SU-DHL-6 (cell line): ENCODE measurements around the gene CRYBG3.

Experiments
- H2AFZ ChIP-seq: fragments of 200-600 bp; sonication (generic); 2 replicates; pipeline ENCODE4 v1.6.1; 2014; ENCODE audit warnings: low read depth, mild to moderate bottlenecking, moderate library complexity, mixed read lengths, antibody characterized with exemption, low read length; ENCODE audit not compliant: severe bottlenecking
- H3F3A ChIP-seq: fragments of 200-600 bp; shearing (Covaris generic); 2 replicates; pipeline ENCODE4 v1.6.0; 2016; ENCODE audit warnings: antibody characterized with exemption, mild to moderate bottlenecking; ENCODE audit not compliant: insufficient read depth
- H3K27ac ChIP-seq: fragments of 200-600 bp; sonication (generic); 2 replicates; pipeline ENCODE4 v1.5.1; 2016; ENCODE audit warnings: low read depth, mild to moderate bottlenecking, low read length, moderate library complexity, mixed read lengths
- H3K27me3 ChIP-seq: fragments of 200-600 bp; sonication (generic), shearing (Covaris generic); 2 replicates; pipeline ENCODE4 v1.6.0; 2014; ENCODE audit warnings: mild to moderate bottlenecking, low read length
- H3K36me3 ChIP-seq: fragments of 200-600 bp; sonication (generic); 2 replicates; pipeline ENCODE4 v1.6.1; 2014; ENCODE audit warnings: mild to moderate bottlenecking, low read length, mixed read lengths
- H3K4me2 ChIP-seq: fragments of 300-600, 200-600 bp; shearing (Covaris generic), sonication (generic); 2 replicates; pipeline ENCODE4 v1.6.0; 2014; ENCODE audit warnings: low read length, low read depth, mild to moderate bottlenecking; ENCODE audit not compliant: poor library complexity, severe bottlenecking
- H3K4me3 ChIP-seq: fragments of 200-600 bp; sonication (generic); 2 replicates; pipeline ENCODE4 v1.5.1; 2014; ENCODE audit warnings: antibody characterized with exemption, low read length, mild to moderate bottlenecking, mixed read lengths; ENCODE audit not compliant: insufficient read depth, poor library complexity, severe bottlenecking
- H3K79me2 ChIP-seq: fragments of 200-600 bp; sonication (generic); 2 replicates; pipeline ENCODE4 v1.6.1; 2014; ENCODE audit warnings: mild to moderate bottlenecking, low read length, moderate library complexity; ENCODE audit not compliant: insufficient read depth
- H3K9ac ChIP-seq: fragments of 200-600 bp; sonication (generic); 2 replicates; pipeline ENCODE4 v1.7.0; 2014; ENCODE audit warnings: mild to moderate bottlenecking, low read length
- H3K9me2 ChIP-seq: fragments of 200-600 bp; sonication (generic); replicated peaks from 2 replicates; pipeline ENCODE4 v1.6.1; 2014; ENCODE audit warnings: low read length; ENCODE audit not compliant: insufficient read depth
- H3K9me3 ChIP-seq: fragments of 200-600 bp; sonication (generic); 2 replicates; pipeline ENCODE4 v1.6.1; 2014; ENCODE audit warnings: low read length, mixed read lengths; ENCODE audit not compliant: insufficient read depth
- H4K20me1 ChIP-seq: fragments of 200-600 bp; sonication (generic); 2 replicates; pipeline ENCODE4 v1.6.1; 2014; ENCODE audit warnings: low read depth, mild to moderate bottlenecking, antibody characterized with exemption, low read length, moderate library complexity, mixed read lengths
- CTCF ChIP-seq: fragments of 200-600 bp; sonication (generic); IDR thresholded peaks from one replicate; pipeline ENCODE4 v1.5.1; 2017; ENCODE audit warnings: antibody characterized with exemption, mild to moderate bottlenecking, low read length, moderate library complexity; ENCODE audit not compliant: insufficient read depth, poor library complexity, severe bottlenecking
- EZH2phosphoT487 ChIP-seq: fragments of 200-600 bp; sonication (generic), shearing (Covaris generic); conservative IDR thresholded peaks from 2 replicates; pipeline ENCODE4 v1.6.1; 2018; ENCODE audit warnings: mild to moderate bottlenecking, antibody characterized with exemption, low read length, moderate library complexity, mixed read lengths

CRYBG3 gene

GRCh38 chr3:97872525-97873042 lies 50.8 kb downstream of the CRYBG3 start:
- Histone ChIP-seq H3F3A (no peaks in the 10 kb centered on the region), H3K9ac (no peak overlapping the region), H3K4me3 (no peak overlapping the region), H3K9me2 (no peaks in the 10 kb centered on the region), H4K20me1 (no peaks in the 10 kb centered on the region), H2AFZ (no peak overlapping the region), H3K36me3 (no peaks in the 10 kb centered on the region), H3K27ac (no peak overlapping the region), H3K79me2 (no peaks in the 10 kb centered on the region), H3K4me2 (no peak overlapping the region), H3K9me3 (no peaks in the 10 kb centered on the region), H3K27me3 (no peaks in the 10 kb centered on the region)
- TF ChIP-seq CTCF, result no peak
- TF ChIP-seq EZH2phosphoT487, result no peak

- Histone ChIP-seq H3K36me3 (no peaks in the 10 kb centered on the region), H3K9ac (no peak overlapping the region), H3K4me2 (no peak overlapping the region), H3K4me3 (no peak overlapping the region), H3K9me3 (no peaks in the 10 kb centered on the region), H3K9me2 (no peaks in the 10 kb centered on the region), H2AFZ (no peak overlapping the region), H3F3A (no peaks in the 10 kb centered on the region), H4K20me1 (no peaks in the 10 kb centered on the region), H3K79me2 (no peaks in the 10 kb centered on the region), H3K27me3 (no peaks in the 10 kb centered on the region), H3K27ac (no peak overlapping the region)
- TF ChIP-seq CTCF, result no peak
- TF ChIP-seq EZH2phosphoT487, result no peak
These were observed 58.5 kb downstream of the CRYBG3 start for GRCh38 chr3:97880267-97880666.

GRCh38 chr3:97882975-97883598 lies 61.3 kb downstream of the CRYBG3 start:
- TF ChIP-seq EZH2phosphoT487, result no peak
- no peak for TF ChIP-seq CTCF
- H2AFZ ChIP-seq, result no peak overlapping the region
- H3K4me2 ChIP-seq, result no peak overlapping the region

More at GRCh38 chr3:97882975-97883598, 61.3 kb downstream of the CRYBG3 start:
- no peaks in the 10 kb centered on the region for H3K79me2 ChIP-seq
- H3K9me2 ChIP-seq, result no peaks in the 10 kb centered on the region
- H3K36me3 ChIP-seq, result no peaks in the 10 kb centered on the region
- no peak overlapping the region for H3K4me3 ChIP-seq
- no peaks in the 10 kb centered on the region for H3K27me3 ChIP-seq
- H3K9me3 ChIP-seq, result no peaks in the 10 kb centered on the region
- no peak overlapping the region for H3K27ac ChIP-seq
- H3F3A ChIP-seq, result no peaks in the 10 kb centered on the region
- no peak overlapping the region for H3K9ac ChIP-seq
- no peaks in the 10 kb centered on the region for H4K20me1 ChIP-seq
